ENCODE data around the gene MUC5B.

- TF ChIP-seq POLR2A (IDR thresholded peaks at IDR 0.05; ENCODE audit: low read depth, low read length) (no peak), POLR2AphosphoS5 (IDR thresholded peaks at IDR 0.05; ENCODE audit: low read depth, low read length) (no peak), TAF1 (IDR thresholded peaks at IDR 0.05; ENCODE audit: low read depth, low read length) (no peak)
These were observed 31.3 kb downstream of the MUC5B start for GRCh38 chr11:1254086-1254648.
